Loucy (cell line): ENCODE results near the gene SLAIN2.

Experiments used
- H2AFZ ChIP-seq: fragments of 200-600 bp; sonication (generic); 2 replicates; pipeline ENCODE4 v1.6.0; 2016; ENCODE audit warnings: antibody characterized with exemption, mild to moderate bottlenecking, low read length, moderate library complexity
- H3F3A ChIP-seq: fragments of 200-600 bp; 2 replicates; pipeline ENCODE4 v1.6.0; 2016; ENCODE audit warnings: antibody characterized with exemption, low read depth, mild to moderate bottlenecking
- H3K27me3 ChIP-seq: fragments of 200-600 bp; sonication (generic); 2 replicates; pipeline ENCODE4 v1.6.1; 2014; ENCODE audit warnings: low read length, mild to moderate bottlenecking; ENCODE audit not compliant: insufficient read depth, poor library complexity, severe bottlenecking
- H3K36me3 ChIP-seq: fragments of 200-600 bp; sonication (generic); 2 replicates; pipeline ENCODE4 v1.6.1; 2016; ENCODE audit warnings: low read length; ENCODE audit not compliant: insufficient read depth
- H3K4me1 ChIP-seq: fragments of 200-600 bp; sonication (generic); 2 replicates; pipeline ENCODE4 v1.5.1; 2014; ENCODE audit warnings: low read length, mild to moderate bottlenecking; ENCODE audit not compliant: insufficient read depth, poor library complexity, severe bottlenecking
- H3K4me2 ChIP-seq: fragments of 200-600 bp; sonication (generic); 2 replicates; pipeline ENCODE4 v1.6.0; 2014; ENCODE audit warnings: antibody characterized with exemption, low read length, low read depth, mild to moderate bottlenecking; ENCODE audit not compliant: poor library complexity, severe bottlenecking
- H3K4me3 ChIP-seq: fragments of 200-600 bp; sonication (generic); 2 replicates; pipeline ENCODE4 v1.5.1; 2014; ENCODE audit warnings: low read length, mild to moderate bottlenecking, mixed read lengths; ENCODE audit not compliant: poor library complexity, severe bottlenecking
- H3K79me2 ChIP-seq: fragments of 200-600 bp; sonication (generic); 2 replicates; pipeline ENCODE4 v1.6.1; 2014; ENCODE audit warnings: low read length; ENCODE audit not compliant: insufficient read depth
- H3K9ac ChIP-seq: fragments of 200-600 bp; sonication (generic); 2 replicates; pipeline ENCODE4 v1.6.0; 2014; ENCODE audit warnings: mild to moderate bottlenecking, low read depth, low read length, moderate library complexity; ENCODE audit not compliant: poor library complexity, severe bottlenecking
- H3K9me2 ChIP-seq: fragments of 200-600 bp; sonication (generic); replicated peaks from 2 replicates; pipeline ENCODE4 v1.6.1; 2016; ENCODE audit warnings: low read depth, low read length, mixed read lengths
- H3K9me3 ChIP-seq: fragments of 200-600 bp; sonication (generic); 2 replicates; pipeline ENCODE4 v1.6.1; 2014; ENCODE audit warnings: mild to moderate bottlenecking, antibody characterized with exemption, low read length, low read depth; ENCODE audit not compliant: insufficient read depth
- H4K20me1 ChIP-seq: fragments of 200-600 bp; sonication (generic); 2 replicates; pipeline ENCODE4 v1.6.0; 2014; ENCODE audit warnings: antibody characterized with exemption, low read length, mild to moderate bottlenecking; ENCODE audit not compliant: insufficient read depth, poor library complexity, severe bottlenecking
- CTCF ChIP-seq: fragments of 200-600 bp; sonication (generic); conservative IDR thresholded peaks from 2 replicates; pipeline ENCODE4 v1.5.1; 2014; ENCODE audit warnings: mild to moderate bottlenecking, antibody characterized with exemption, low read length
- EZH2phosphoT487 ChIP-seq: fragments of 200-600 bp; IDR thresholded peaks from 2 replicates; pipeline ENCODE4 v1.6.1; 2018; ENCODE audit warnings: antibody characterized with exemption, mild to moderate bottlenecking, moderate library complexity, borderline replicate concordance

The SLAIN2 gene

GRCh38 chr4:48352793-48353192 is 11.5 kb downstream of the SLAIN2 start:
- H3K79me2 ChIP-seq: peaks cover 97% of the 10 kb centered on the region
- no peak overlapping the region for H3K9ac ChIP-seq
- H3K9me2 ChIP-seq: no peaks in the 10 kb centered on the region
- 0 out of 2 replicates have a peak, but pooled peaks cover 5% of the 10 kb centered on the region for H3K9me3 ChIP-seq
- no peak overlapping the region for H3K4me2 ChIP-seq
- H3F3A ChIP-seq: no peaks in the 10 kb centered on the region
- no peak overlapping the region for H3K4me3 ChIP-seq
- peaks cover 21% of the 10 kb centered on the region for H3K4me1 ChIP-seq
- H3K27me3 ChIP-seq: no peaks in the 10 kb centered on the region
- TF ChIP-seq EZH2phosphoT487 (no peak), CTCF (no peak)
- H3K36me3 ChIP-seq: peaks cover 16% of the 10 kb centered on the region; the same call in 1 of the 2 replicates
- peaks cover 40% of the 10 kb centered on the region for H4K20me1 ChIP-seq
- H2AFZ ChIP-seq: no peak overlapping the region

GRCh38 chr4:48356355-48356754 is 15.0 kb downstream of the SLAIN2 start:
- H3K9me2 ChIP-seq: no peaks in the 10 kb centered on the region
- peaks cover 21% of the 10 kb centered on the region for H4K20me1 ChIP-seq
- no peak overlapping the region for H2AFZ ChIP-seq
- TF ChIP-seq EZH2phosphoT487 (no peak), CTCF (no peak)
- H3K79me2 ChIP-seq: peaks cover 85% of the 10 kb centered on the region
- no peak overlapping the region for H3K9ac ChIP-seq
- no peaks in the 10 kb centered on the region for H3K27me3 ChIP-seq
- H3F3A ChIP-seq: no peaks in the 10 kb centered on the region
- 0 out of 2 replicates have a peak, but pooled peaks cover 5% of the 10 kb centered on the region for H3K9me3 ChIP-seq
- peaks cover 16% of the 10 kb centered on the region; the same call in 1 of the 2 replicates for H3K36me3 ChIP-seq
- H3K4me2 ChIP-seq: no peak overlapping the region
- H3K4me3 ChIP-seq: no peak overlapping the region
- H3K4me1 ChIP-seq: no peaks in the 10 kb centered on the region

- H3K9me2 ChIP-seq: no peaks in the 10 kb centered on the region
- TF ChIP-seq EZH2phosphoT487 (no peak), CTCF (no peak)
- H3K27me3 ChIP-seq: no peaks in the 10 kb centered on the region
- H2AFZ ChIP-seq: no peak overlapping the region
- H3K79me2 ChIP-seq: peaks cover 61% of the 10 kb centered on the region
- H3K9me3 ChIP-seq: no peaks in the 10 kb centered on the region
- no peaks in the 10 kb centered on the region for H3F3A ChIP-seq
- H3K4me3 ChIP-seq: no peak overlapping the region
- no peaks in the 10 kb centered on the region for H3K4me1 ChIP-seq
- H3K9ac ChIP-seq: no peak overlapping the region
- no peak overlapping the region for H3K4me2 ChIP-seq
- H3K36me3 ChIP-seq: no peaks in the 10 kb centered on the region
- H4K20me1 ChIP-seq: peaks cover 21% of the 10 kb centered on the region
Measured at GRCh38 chr4:48360285-48361011, 19.1 kb downstream of the SLAIN2 start.
